H1 (cell line): Measurements from ENCODE around the gene GPR176. TPM values are rescaled to one million over a fixed set of nuclear protein-coding genes. Genes with fewer than 3 reads are reported as not detected.

Experiments used
- CTCF ChIA-PET: fragments of 300-600 bp; sonication (Branson Sonifier 250); formaldehyde crosslinking; loops from one replicate; lab custom pipeline; 2021; ENCODE audit not compliant: partially characterized antibody; lab: Charles Lee
- POLR2A ChIA-PET: fragments of 300-600 bp; sonication (Branson Sonifier 250); formaldehyde crosslinking; loops from one replicate; lab custom pipeline; 2021; ENCODE audit warnings: inconsistent platforms; ENCODE audit not compliant: partially characterized antibody; lab: Charles Lee
- DNase-seq, 2 experiments: peaks; one replicate each; pipeline versions ENCODE4 v3.0.0 to v3.0.0-alpha.2; 2010 to 2022; ENCODE audit warnings: low spot score in 2 of 2, low read depth in 1 of 2, mixed read lengths in 1 of 2
- FAIRE-seq: peaks from 2 replicates; lab custom pipeline; 2011; peaks lifted over from hg19 to GRCh38; lab: Jason Lieb, UNC
- H2AFZ ChIP-seq: 2 replicates; pipeline ENCODE4 v1.8.1; 2012; ENCODE audit warnings: low read length, inconsistent platforms
- H2AK5ac ChIP-seq: 2 replicates; pipeline ENCODE4 v1.6.1; 2013; ENCODE audit warnings: low read depth, low read length
- H2BK120ac ChIP-seq: replicated peaks from 2 replicates; pipeline ENCODE3; 2013; ENCODE audit warnings: low read depth, low read length, inconsistent platforms
- H2BK12ac ChIP-seq: 2 replicates; pipeline ENCODE4 v1.6.1; 2013; ENCODE audit warnings: low read depth, low read length
- H2BK15ac ChIP-seq: 2 replicates; pipeline ENCODE4 v1.6.1; 2013; ENCODE audit warnings: low read length
- H2BK20ac ChIP-seq: 2 replicates; pipeline ENCODE4 v1.6.1; 2013; ENCODE audit warnings: low read length
- H2BK5ac ChIP-seq: 2 replicates; pipeline ENCODE4 v1.6.1; 2013; ENCODE audit warnings: low read depth, low read length
- H3K14ac ChIP-seq: 2 replicates; pipeline ENCODE4 v1.6.1; 2013; ENCODE audit warnings: inconsistent platforms; ENCODE audit not compliant: insufficient read length
- H3K18ac ChIP-seq: 2 replicates; pipeline ENCODE4 v1.6.1; 2013; ENCODE audit warnings: low read length; ENCODE audit errors: extremely low read depth
- H3K23ac ChIP-seq: 2 replicates; pipeline ENCODE4 v1.6.1; 2013; ENCODE audit warnings: inconsistent platforms; ENCODE audit not compliant: insufficient read length
- H3K23me2 ChIP-seq: 2 replicates; pipeline ENCODE4 v1.6.1; 2013; ENCODE audit warnings: low read depth, low read length
- H3K27ac ChIP-seq: 2 replicates; pipeline ENCODE4 v1.6.1; 2011; ENCODE audit warnings: low read depth, low read length, inconsistent platforms
- H3K27me3 ChIP-seq, 4 experiments: replicated peaks in 1 of 4; 1 replicate in 1 of 4; 2 replicates in 3 of 4; pipeline versions ENCODE4 v1.6.1 to v1.8.1; 2011 to 2013; ENCODE audit warnings: low read length in 3 of 4, mild to moderate bottlenecking in 3 of 4, inconsistent platforms in 2 of 4, mixed read lengths in 2 of 4, moderate library complexity in 1 of 4; ENCODE audit not compliant: control insufficient read depth in 3 of 4, insufficient read depth in 3 of 4; ENCODE audit errors: extremely low read depth in 1 of 4
- H3K36me3 ChIP-seq, 4 experiments: 2 replicates each; pipeline versions ENCODE4 v1.6.1 to v1.8.1; 2011 to 2013; ENCODE audit warnings: mild to moderate bottlenecking in 4 of 4, low read length in 3 of 4, moderate library complexity in 2 of 4, control low read depth in 1 of 4, inconsistent platforms in 1 of 4; ENCODE audit not compliant: insufficient read depth in 4 of 4, control insufficient read depth in 2 of 4
- H3K4ac ChIP-seq: replicated peaks from 2 replicates; pipeline ENCODE3; 2013; ENCODE audit warnings: low read length, low read depth, mixed read lengths, inconsistent platforms; ENCODE audit not compliant: insufficient read length
- H3K4me1 ChIP-seq, 4 experiments: replicated peaks in 1 of 4; 1 replicate in 1 of 4; 2 replicates in 3 of 4; pipeline versions ENCODE4 v1.6.1 to v1.8.1; 2011 to 2013; ENCODE audit warnings: low read length in 3 of 4, inconsistent platforms in 2 of 4, mixed read lengths in 1 of 4; ENCODE audit not compliant: insufficient read depth in 4 of 4, control insufficient read depth in 3 of 4
- H3K4me2 ChIP-seq, 2 experiments: 2 replicates each; pipeline versions ENCODE4 v1.6.1 to v1.8.1; 2011 to 2013; ENCODE audit warnings: low read depth in 2 of 2, low read length in 2 of 2, control low read depth in 1 of 2, inconsistent platforms in 1 of 2, mild to moderate bottlenecking in 1 of 2; ENCODE audit not compliant: insufficient read depth in 1 of 2
- H3K4me3 ChIP-seq, 4 experiments: fragments of 200-600, 300-600 bp in 1 of 4; sonication (generic), shearing (Covaris generic), sonication (Bioruptor Twin) in 1 of 4; 2 replicates each; pipeline versions ENCODE4 v1.5.1 to v1.8.1; 2011 to 2016; ENCODE audit warnings: low read length in 4 of 4, low read depth in 3 of 4, control low read depth in 2 of 4, inconsistent platforms in 2 of 4, mild to moderate bottlenecking in 2 of 4, mixed read lengths in 1 of 4, moderate library complexity in 1 of 4; ENCODE audit not compliant: insufficient read depth in 2 of 4; ENCODE audit errors: extremely low read depth in 1 of 4
- H3K56ac ChIP-seq: replicated peaks from 2 replicates; pipeline ENCODE3; 2013; ENCODE audit warnings: low read depth, mild to moderate bottlenecking, mixed read lengths, low read length, inconsistent platforms; ENCODE audit not compliant: insufficient read length
- H3K79me1 ChIP-seq: 2 replicates; pipeline ENCODE4 v1.6.1; 2013; ENCODE audit warnings: low read depth, low read length, control low read depth
- H3K79me2 ChIP-seq, 2 experiments: 2 replicates each; pipeline versions ENCODE4 v1.6.1 to v1.8.1; 2012 to 2013; ENCODE audit warnings: low read length in 2 of 2, mild to moderate bottlenecking in 2 of 2, inconsistent platforms in 1 of 2; ENCODE audit not compliant: insufficient read depth in 2 of 2, control insufficient read depth in 1 of 2
- H3K9ac ChIP-seq, 4 experiments: replicated peaks in 1 of 4; 1 replicate in 1 of 4; 2 replicates in 3 of 4; pipeline versions ENCODE4 v1.6.1 to v1.8.1; 2011 to 2013; ENCODE audit warnings: low read depth in 3 of 4, low read length in 3 of 4, control low read depth in 2 of 4, mild to moderate bottlenecking in 2 of 4, moderate library complexity in 2 of 4, inconsistent platforms in 1 of 4; ENCODE audit errors: extremely low read depth in 1 of 4
- H3K9me3 ChIP-seq, 2 experiments: 2 replicates each; pipeline versions ENCODE4 v1.6.1 to v1.8.1; 2012 to 2013; ENCODE audit warnings: mild to moderate bottlenecking in 2 of 2, moderate library complexity in 2 of 2, control low read depth in 1 of 2, inconsistent platforms in 1 of 2, low read depth in 1 of 2, low read length in 1 of 2, mixed read lengths in 1 of 2; ENCODE audit not compliant: insufficient read depth in 2 of 2
- H4K20me1 ChIP-seq, 2 experiments: replicated peaks in 1 of 2; 2 replicates each; pipeline versions ENCODE3 to v1.8.1; 2011 to 2013; ENCODE audit warnings: inconsistent platforms in 2 of 2, low read length in 2 of 2, mild to moderate bottlenecking in 1 of 2; ENCODE audit not compliant: insufficient read depth in 2 of 2, control insufficient read depth in 1 of 2
- H4K5ac ChIP-seq: 2 replicates; pipeline ENCODE4 v1.6.1; 2013; ENCODE audit warnings: low read length, low read depth, mixed read lengths, inconsistent platforms; ENCODE audit not compliant: insufficient read length
- H4K8ac ChIP-seq: 2 replicates; pipeline ENCODE4 v1.8.0; 2013; ENCODE audit warnings: mild to moderate bottlenecking, moderate library complexity, low read length, inconsistent platforms; ENCODE audit not compliant: insufficient read depth; ENCODE audit errors: extremely low read depth
- H4K91ac ChIP-seq: replicated peaks from 2 replicates; pipeline ENCODE3; 2013; ENCODE audit warnings: low read length, mixed read lengths, inconsistent platforms; ENCODE audit not compliant: insufficient read length
- CTBP2 ChIP-seq: IDR thresholded peaks from 2 replicates; pipeline ENCODE4 v1.7.0; 2011; ENCODE audit warnings: borderline replicate concordance, mild to moderate bottlenecking, moderate library complexity, mixed read lengths, low read length; ENCODE audit not compliant: insufficient read depth, insufficient read length
- SP4 ChIP-seq: IDR thresholded peaks from 2 replicates; pipeline ENCODE4 v1.6.1; 2012; ENCODE audit warnings: low read length, inconsistent platforms
- TBP ChIP-seq: IDR thresholded peaks from 2 replicates; pipeline ENCODE4 v1.6.1; 2011; ENCODE audit warnings: low read depth, low read length, improper control_type of control experiment
- WGBS, 2 experiments: shearing (Covaris generic) in 1 of 2; methylation state at CpG; one replicate each; pipeline versions ENCODE4 v1.1.6 to v1.1.7; 2013 to 2015; ENCODE audit warnings: low lambda C conversion rate in 2 of 2, mixed read lengths in 2 of 2, inconsistent platforms in 1 of 2, low coverage in 1 of 2, missing lambda C conversion rate in 1 of 2; ENCODE audit not compliant: insufficient replicate concordance in 2 of 2, insufficient coverage in 1 of 2, insufficient read length in 1 of 2; ENCODE audit errors: extremely low coverage in 1 of 2, missing lambda C conversion rate in 1 of 2; 5-methylcytosine and 5-hydroxymethylcytosine counted together
- polyA plus RNA-seq, 7 experiments: library from polyadenylated mRNA; depleted of rRNA in 3 of 7; stranded (reverse) in 5 of 7; unstranded in 2 of 7; fragments of >200 nt in 5 of 7; fragments of 200-250 nt in 2 of 7; gene quantifications; 1 replicate in 5 of 7; 2 replicates in 1 of 7; 4 replicates in 1 of 7; pipeline versions ENCODE4 v1.2.1 to v1.2.3, GENCODE V29; 2011 to 2013; ENCODE audit warnings: missing spikeins in 2 of 7, mixed read lengths in 2 of 7
- total RNA-seq: library from RNA; stranded (reverse); fragmentation: NEBNext Ultra II Directional; extraction: Animal tissue kit (Norgen Biotek cat#: 25700); gene quantifications from 2 replicates; pipeline ENCODE4 v1.2.1, GENCODE V29; 2021

The GPR176 gene
- total and polyA plus RNA-seq, 2 of the 8 experiments (the other 6 are each of a cell fraction or from before 2014, with no cell fraction given), result 190 to 281 TPM

- Histone ChIP-seq H2BK20ac (no peak overlapping the region), H4K8ac (no peak overlapping the region), H2BK120ac (no peak overlapping the region), H2BK12ac (no peak overlapping the region), H3K27ac (no peak overlapping the region), H4K20me1 (no peaks in the 10 kb centered on the region), H3K4me3 (no peak overlapping the region), H3K23ac (no peak overlapping the region), H3K79me2 (peaks cover 28 to 99% of the 10 kb centered on the region in 2 experiments; a peak in 3 of 4 replicates), H2AK5ac (no peak overlapping the region), H2BK15ac (no peak overlapping the region), H2BK5ac (no peak overlapping the region), H3K23me2 (no peaks in the 10 kb centered on the region), H3K36me3 (peaks cover 0 to 8% (median 3%) of the 10 kb centered on the region in 4 experiments; a peak in 2 of 8 replicates), H3K4me2 (no peak overlapping the region), H3K79me1 (peaks cover 6% of the 10 kb centered on the region), H4K5ac (no peak overlapping the region), H3K18ac (no peak overlapping the region), H3K4me1 (peaks cover 2 to 21% (median 19%) of the 10 kb centered on the region in 4 experiments; a peak in 6 of 7 replicates), H3K9ac (no peak overlapping the region), H3K4ac (no peak overlapping the region), H3K9me3 (no peaks in the 10 kb centered on the region), H3K27me3 (no peaks in the 10 kb centered on the region), H4K91ac (no peak overlapping the region), H2AFZ (no peak overlapping the region), H3K56ac (no peak overlapping the region), H3K14ac (no peak overlapping the region)
- ChIA-PET CTCF (interaction anchor here (0.7 to 1.0 kb wide), 3 partner anchors 43 to 54 kb away, joined by 4 read pairs; no protein-coding TSS in a partner anchor), POLR2A (interaction anchor here (0.9 kb wide), 1 partner anchor 301 kb away, joined by 3 read pairs; no protein-coding TSS in a partner anchor)
- TF ChIP-seq CTBP2 (no peak), SP4 (no peak), TBP (no peak)
- 95% methylated on average over 3 of the region's 3 CpGs; no CpG with 5 or more reads in 1 of the 2 experiments for WGBS, 2 experiments
- DNase-seq (no peak), FAIRE-seq (no peak)
Measured at GRCh38 chr15:39880718-39881387, 39.2 kb downstream of the GPR176 start.
